ENCODE data around the gene HOXC5. TPM values are rescaled to one million over a fixed set of nuclear protein-coding genes. Genes with fewer than 3 reads are reported as not detected.
"Not testable (repeated sequence)": the region's sequence is repeated elsewhere in the genome, so short reads cannot be mapped to it uniquely, and the experiment has no call there.

Gene HOXC5
- total RNA-seq, 1 donor from 2014 or later = not detected

GRCh38 chr12:54068418-54069070 is 35.7 kb downstream of the HOXC5 start:
- Mint-ChIP-seq H3K4me3 (ENCODE audit: unreplicated experiment) (no peak overlapping the region), H3K9me3 (ENCODE audit: unreplicated experiment) (no peaks in the 10 kb centered on the region), H3K27ac (ENCODE audit: unreplicated experiment) (no peak overlapping the region), H3K36me3 (ENCODE audit: low read depth, unreplicated experiment) (no peaks in the 10 kb centered on the region), H3K27me3 (ENCODE audit: unreplicated experiment) (peaks cover 11% of the 10 kb centered on the region), H3K4me1 (ENCODE audit: unreplicated experiment) (no peaks in the 10 kb centered on the region)
- DNase-seq (ENCODE audit: low spot score) = no peak
- TF ChIP-seq CTCF (IDR thresholded peaks at IDR 0.05; ENCODE audit: unreplicated experiment) = no peak

- no peak overlapping the region for H3K27ac Mint-ChIP-seq (ENCODE audit: unreplicated experiment)
- no peaks in the 10 kb centered on the region for H3K36me3 Mint-ChIP-seq (ENCODE audit: low read depth, unreplicated experiment)
- H3K4me1 Mint-ChIP-seq (ENCODE audit: unreplicated experiment) = peaks cover 2% of the 10 kb centered on the region
- no peak for TF ChIP-seq CTCF (IDR thresholded peaks at IDR 0.05; ENCODE audit: unreplicated experiment)
- DNase-seq (ENCODE audit: low spot score) = no peak
- no peak overlapping the region for H3K4me3 Mint-ChIP-seq (ENCODE audit: unreplicated experiment)
- no peaks in the 10 kb centered on the region for H3K9me3 Mint-ChIP-seq (ENCODE audit: unreplicated experiment)
- H3K27me3 Mint-ChIP-seq (ENCODE audit: unreplicated experiment) = peaks cover 15% of the 10 kb centered on the region
Observed at GRCh38 chr12:54071942-54072341, 39.1 kb downstream of the HOXC5 start.

- Mint-ChIP-seq H3K4me3 (ENCODE audit: unreplicated experiment) (no peak overlapping the region), H3K9me3 (ENCODE audit: unreplicated experiment) (no peaks in the 10 kb centered on the region), H3K36me3 (ENCODE audit: low read depth, unreplicated experiment) (no peaks in the 10 kb centered on the region), H3K27me3 (ENCODE audit: unreplicated experiment) (peaks cover 26% of the 10 kb centered on the region), H3K4me1 (ENCODE audit: unreplicated experiment) (peaks cover 5% of the 10 kb centered on the region), H3K27ac (ENCODE audit: unreplicated experiment) (no peak overlapping the region)
- DNase-seq (ENCODE audit: low spot score) = no peak
- no peak for TF ChIP-seq CTCF (IDR thresholded peaks at IDR 0.05; ENCODE audit: unreplicated experiment)
Observed at GRCh38 chr12:54074308-54074707, 41.5 kb downstream of the HOXC5 start.

GRCh38 chr12:54075409-54075808 is 42.6 kb downstream of the HOXC5 start:
- Mint-ChIP-seq H3K4me3 (ENCODE audit: unreplicated experiment) (no peak overlapping the region), H3K9me3 (ENCODE audit: unreplicated experiment) (no peaks in the 10 kb centered on the region), H3K27me3 (ENCODE audit: unreplicated experiment) (peaks cover 26% of the 10 kb centered on the region), H3K36me3 (ENCODE audit: low read depth, unreplicated experiment) (no peaks in the 10 kb centered on the region), H3K27ac (ENCODE audit: unreplicated experiment) (no peak overlapping the region), H3K4me1 (ENCODE audit: unreplicated experiment) (peaks cover 9% of the 10 kb centered on the region)
- TF ChIP-seq CTCF (IDR thresholded peaks at IDR 0.05; ENCODE audit: unreplicated experiment) = no peak
- no peak for DNase-seq (ENCODE audit: low spot score)

GRCh38 chr12:54075974-54076373 is 43.1 kb downstream of the HOXC5 start:
- Mint-ChIP-seq H3K4me3 (ENCODE audit: unreplicated experiment) (no peak overlapping the region), H3K36me3 (ENCODE audit: low read depth, unreplicated experiment) (no peaks in the 10 kb centered on the region), H3K9me3 (ENCODE audit: unreplicated experiment) (no peaks in the 10 kb centered on the region), H3K27ac (ENCODE audit: unreplicated experiment) (no peak overlapping the region), H3K27me3 (ENCODE audit: unreplicated experiment) (peaks cover 25% of the 10 kb centered on the region), H3K4me1 (ENCODE audit: unreplicated experiment) (peaks cover 12% of the 10 kb centered on the region)
- TF ChIP-seq CTCF (IDR thresholded peaks at IDR 0.05; ENCODE audit: unreplicated experiment) = no peak
- DNase-seq (ENCODE audit: low spot score) = no peak

GRCh38 chr12:54077843-54078242 is 45.0 kb downstream of the HOXC5 start:
- not testable (repeated sequence) for H3K9me3 Mint-ChIP-seq (ENCODE audit: unreplicated experiment); DNase-seq (ENCODE audit: low spot score); H3K4me3 Mint-ChIP-seq (ENCODE audit: unreplicated experiment); H3K27ac Mint-ChIP-seq (ENCODE audit: unreplicated experiment); H3K36me3 Mint-ChIP-seq (ENCODE audit: low read depth, unreplicated experiment)
- peaks cover 33% of the 10 kb centered on the region for H3K27me3 Mint-ChIP-seq (ENCODE audit: unreplicated experiment)
- H3K4me1 Mint-ChIP-seq (ENCODE audit: unreplicated experiment) = peaks cover 19% of the 10 kb centered on the region

- not testable (repeated sequence) for H3K4me3 Mint-ChIP-seq (ENCODE audit: unreplicated experiment); H3K27ac Mint-ChIP-seq (ENCODE audit: unreplicated experiment); H3K36me3 Mint-ChIP-seq (ENCODE audit: low read depth, unreplicated experiment); H3K9me3 Mint-ChIP-seq (ENCODE audit: unreplicated experiment); DNase-seq (ENCODE audit: low spot score)
- H3K27me3 Mint-ChIP-seq (ENCODE audit: unreplicated experiment) = peaks cover 42% of the 10 kb centered on the region
- H3K4me1 Mint-ChIP-seq (ENCODE audit: unreplicated experiment) = peaks cover 19% of the 10 kb centered on the region
Observed at GRCh38 chr12:54079115-54079514, 46.3 kb downstream of the HOXC5 start.
